ENCODE data around the gene CTR9. TPM values are rescaled to one million over a fixed set of nuclear protein-coding genes. Genes with fewer than 3 reads are reported as not detected.

CTR9 gene
- total RNA-seq, 1 donor from 2014 or later = 28.0 TPM

DNA sequence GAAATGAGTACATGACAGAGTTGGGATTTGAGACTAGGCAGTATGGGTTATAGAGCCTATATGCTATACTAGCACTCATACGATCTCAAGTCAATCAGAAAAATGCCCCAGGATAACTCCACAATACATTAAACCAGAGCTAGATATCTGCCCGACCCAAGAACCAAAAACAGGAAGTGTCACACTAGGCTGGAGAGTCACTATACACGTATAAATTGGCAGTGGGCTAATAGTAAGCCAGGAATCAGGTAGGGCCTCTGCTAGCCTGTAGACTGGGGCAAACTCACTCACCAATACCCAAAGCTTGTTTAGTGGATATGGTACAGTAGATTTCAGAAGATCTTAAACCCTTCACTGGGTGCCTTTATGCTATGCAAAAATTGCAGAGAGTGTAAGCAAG lies 73.8 kb downstream of the CTR9 start:
- H3K27me3 Mint-ChIP-seq (ENCODE audit: unreplicated experiment) = no peaks in the 10 kb centered on the region
- H3K4me1 Mint-ChIP-seq (ENCODE audit: unreplicated experiment) = no peaks in the 10 kb centered on the region
- no peak for DNase-seq (ENCODE audit: extremely low spot score, unreplicated experiment)
- no peak overlapping the region for H3K4me3 Mint-ChIP-seq (ENCODE audit: unreplicated experiment)
- H3K9me3 Mint-ChIP-seq (ENCODE audit: unreplicated experiment) = no peaks in the 10 kb centered on the region
- H3K27ac Mint-ChIP-seq (ENCODE audit: unreplicated experiment) = no peak overlapping the region
- TF ChIP-seq CTCF (IDR thresholded peaks at IDR 0.05) = no peak
- H3K36me3 Mint-ChIP-seq (ENCODE audit: unreplicated experiment) = no peaks in the 10 kb centered on the region

GRCh38 chr11:10828402-10828801 lies 77.4 kb downstream of the CTR9 start:
- TF ChIP-seq CTCF (IDR thresholded peaks at IDR 0.05) = no peak

DNA sequence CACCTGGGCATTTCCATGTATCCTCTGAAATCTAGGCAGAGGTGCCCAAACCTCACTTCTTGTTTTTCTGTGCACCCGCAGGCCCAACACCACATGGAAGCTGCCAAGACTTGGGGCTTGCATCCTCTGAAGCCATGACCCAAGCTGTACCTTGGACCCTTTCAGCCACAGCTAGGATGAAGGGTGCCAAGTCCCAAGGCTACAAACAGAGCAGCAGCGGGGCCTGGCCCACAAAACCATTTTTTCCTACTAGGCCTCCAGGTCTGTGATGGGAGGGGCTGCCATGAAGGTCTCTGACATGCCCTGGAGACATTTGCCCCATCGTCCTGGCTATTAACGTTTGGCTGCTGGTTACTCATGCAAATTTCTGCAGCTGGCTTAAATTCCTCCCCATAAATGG lies 78.1 kb downstream of the CTR9 start:
- no peak for DNase-seq (ENCODE audit: extremely low spot score, unreplicated experiment)
- Mint-ChIP-seq H3K36me3 (ENCODE audit: unreplicated experiment) (no peaks in the 10 kb centered on the region), H3K27ac (ENCODE audit: unreplicated experiment) (no peak overlapping the region), H3K27me3 (ENCODE audit: unreplicated experiment) (no peaks in the 10 kb centered on the region), H3K9me3 (ENCODE audit: unreplicated experiment) (no peaks in the 10 kb centered on the region), H3K4me1 (ENCODE audit: unreplicated experiment) (no peaks in the 10 kb centered on the region), H3K4me3 (ENCODE audit: unreplicated experiment) (no peak overlapping the region)
- TF ChIP-seq CTCF (IDR thresholded peaks at IDR 0.05) = no peak

More at GRCh38 chr11:10828402-10828801, 77.4 kb downstream of the CTR9 start:
- no peaks in the 10 kb centered on the region for H3K27me3 Mint-ChIP-seq (ENCODE audit: unreplicated experiment)
- H3K36me3 Mint-ChIP-seq (ENCODE audit: unreplicated experiment) = no peaks in the 10 kb centered on the region
- DNase-seq (ENCODE audit: extremely low spot score, unreplicated experiment) = no peak
- H3K4me3 Mint-ChIP-seq (ENCODE audit: unreplicated experiment) = no peak overlapping the region
- no peak overlapping the region for H3K27ac Mint-ChIP-seq (ENCODE audit: unreplicated experiment)
- H3K4me1 Mint-ChIP-seq (ENCODE audit: unreplicated experiment) = no peaks in the 10 kb centered on the region
- no peaks in the 10 kb centered on the region for H3K9me3 Mint-ChIP-seq (ENCODE audit: unreplicated experiment)

Other genes starting within 250 kb of the CTR9 start
- 28.7 and 30.0 TPM in 2 replicates for gene RNF141, start 210.1 kb upstream of the CTR9 start, total RNA-seq
- gene LYVE1, start 182.6 kb upstream of the CTR9 start, total RNA-seq = 1.5 and 2.1 TPM in 2 replicates
- 22.2 and 24.0 TPM in 2 replicates for gene IRAG1, start 57.5 kb upstream of the CTR9 start, total RNA-seq
- gene EIF4G2, start 57.7 kb downstream of the CTR9 start, total RNA-seq = 966 and 977 TPM in 2 replicates
- gene ZBED5, start 106.8 kb downstream of the CTR9 start, total RNA-seq = 48.0 and 48.6 TPM in 2 replicates